HG03469 (cell line): Measurements from ENCODE around the gene LRRTM1.

Experiments used
- ATAC-seq: cut with Tn5 transposase; IDR thresholded peaks from one replicate; pipeline ENCODE4 v1.9.1; 2021; ENCODE audit warnings: mild to moderate bottlenecking, moderate library complexity, moderate number of reproducible peaks; ENCODE audit not compliant: unreplicated experiment

Gene LRRTM1

DNA sequence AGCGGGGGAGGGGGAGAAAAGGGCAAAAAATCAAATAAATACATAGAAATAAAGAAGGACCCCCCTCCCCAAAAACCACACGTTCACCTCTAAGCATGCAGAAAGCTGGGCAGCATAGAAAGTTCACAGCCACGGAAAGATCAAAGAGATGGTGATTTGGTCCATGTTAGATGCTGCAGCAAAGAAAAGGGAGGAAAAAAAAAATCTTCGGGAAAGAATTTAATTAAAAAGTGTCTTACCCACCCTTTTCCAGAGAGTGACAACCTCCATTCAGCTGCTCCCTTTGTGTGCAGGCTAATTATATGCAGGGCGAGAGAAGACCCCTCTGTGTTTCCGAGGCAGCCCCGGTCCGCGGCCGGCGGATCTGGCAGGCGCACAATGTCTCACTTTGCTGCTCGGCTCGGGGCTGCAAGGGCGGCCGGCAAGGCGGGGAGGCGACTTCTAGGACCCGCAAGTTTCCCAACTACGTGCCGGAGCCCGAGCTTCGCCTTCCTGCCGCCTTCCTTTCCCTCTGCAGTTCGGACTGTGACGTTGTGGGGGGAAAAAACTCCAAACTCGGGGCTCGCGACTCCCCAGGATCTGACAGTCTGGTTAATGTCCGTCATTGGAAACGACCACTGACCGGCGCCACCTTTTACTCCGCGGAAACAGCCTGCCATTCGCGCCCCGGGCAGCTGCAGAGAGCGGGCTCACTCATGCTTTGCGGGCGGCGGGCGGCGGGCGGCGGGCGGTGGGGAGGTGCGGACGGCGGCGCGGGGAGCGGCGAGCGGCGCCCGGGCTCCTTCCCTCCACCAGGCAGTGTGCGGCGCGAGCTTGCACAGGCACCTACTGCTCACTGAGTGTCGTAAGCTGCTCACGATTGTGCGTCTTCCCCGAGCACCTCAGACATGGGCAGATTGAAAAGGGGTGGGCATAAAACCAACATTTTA is at the start of gene LRRTM1:
Gene LRRTM1, minus strand, starts transcription at position 844 of the 929 bp plus-strand sequence. CDS start 933 bp downstream, outside the sequence.
- ATAC-seq, result no peak

DNA sequence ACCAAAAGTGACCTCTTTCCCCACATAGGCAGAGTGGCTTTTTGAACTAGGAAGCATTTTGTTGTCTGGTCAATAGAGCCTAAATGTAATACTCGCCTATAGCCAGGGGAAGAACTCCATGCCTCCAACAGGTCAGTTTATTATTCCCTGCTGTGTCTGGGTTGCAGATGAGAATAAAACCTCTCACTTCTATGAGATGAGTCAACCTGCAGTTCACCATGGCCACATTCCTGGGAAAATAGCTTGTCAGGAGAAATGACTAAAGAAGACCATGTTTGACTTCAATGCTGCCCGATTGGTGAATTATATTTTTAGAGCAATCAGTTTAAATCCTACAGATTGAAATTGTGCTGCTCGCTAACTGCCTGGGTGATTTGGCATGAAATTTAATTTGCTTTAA is 46.7 kb upstream of the LRRTM1 start:
- no peak for ATAC-seq

DNA sequence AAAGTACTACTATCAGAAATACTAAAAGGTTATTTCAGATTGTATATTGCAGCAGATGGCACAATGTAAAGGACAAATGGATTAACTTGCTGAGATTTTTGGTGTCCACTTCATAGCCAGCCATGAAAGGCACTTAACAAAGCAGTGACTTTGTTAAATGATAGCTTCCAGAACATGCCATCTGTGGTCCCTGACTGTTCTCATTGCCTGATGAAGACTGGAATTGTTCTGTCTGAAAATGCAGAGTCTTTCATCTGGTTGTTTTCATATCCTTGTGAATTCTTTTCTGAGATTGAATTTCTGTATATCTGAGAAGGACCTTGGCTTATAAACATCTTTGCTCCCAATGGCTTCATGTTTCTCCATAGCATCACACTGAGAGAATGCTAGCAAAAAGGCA is 44.4 kb upstream of the LRRTM1 start:
- ATAC-seq, result no peak

DNA sequence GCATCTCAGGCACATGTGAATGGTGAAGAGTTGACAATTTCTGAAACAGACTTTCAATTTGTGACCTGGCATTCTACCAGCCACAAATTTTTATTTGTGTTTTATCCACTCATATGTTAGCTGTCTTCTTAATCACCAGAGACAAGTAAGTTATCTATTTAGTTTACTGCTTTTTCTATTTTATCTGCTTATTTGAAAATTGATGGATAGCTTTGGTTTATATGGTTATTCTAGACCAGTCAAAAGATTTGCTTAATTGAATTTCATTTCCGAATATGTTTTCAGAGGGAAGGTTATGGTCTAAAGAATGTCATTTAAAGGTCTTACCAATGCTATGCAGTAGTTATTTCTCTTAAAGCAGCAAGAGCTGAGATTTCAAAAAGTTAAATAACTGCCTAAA is 43.5 kb upstream of the LRRTM1 start:
- ATAC-seq, result no peak

DNA sequence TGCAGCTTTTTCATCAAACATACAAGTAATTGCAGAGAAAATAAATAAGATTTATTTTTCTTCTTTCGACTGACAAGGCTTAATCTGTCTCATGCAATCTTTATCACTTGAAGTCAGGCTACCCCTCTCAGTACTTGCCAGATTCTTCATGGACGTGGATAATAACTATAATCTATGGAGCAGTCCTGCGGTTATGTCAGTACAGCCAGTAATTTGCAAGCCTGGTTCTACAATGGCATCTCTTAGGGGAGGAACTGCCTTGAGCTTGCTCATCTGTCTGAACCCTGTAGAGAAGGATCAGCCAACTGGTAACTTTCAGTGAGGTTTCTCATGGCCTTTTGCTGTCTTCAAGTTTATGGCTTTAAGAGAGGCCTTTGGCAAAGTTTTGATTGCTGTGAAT is 35.5 kb upstream of the LRRTM1 start:
- no peak for ATAC-seq

- ATAC-seq, result no peak
These were observed 34.2 kb upstream of the LRRTM1 start for GRCh38 chr2:80338794-80339193.

- ATAC-seq, result no peak
These were observed 30.9 kb upstream of the LRRTM1 start for GRCh38 chr2:80335411-80335810.

GRCh38 chr2:80333886-80334285 is 29.3 kb upstream of the LRRTM1 start:
- ATAC-seq, result no peak

GRCh38 chr2:80330527-80331450 is 26.2 kb upstream of the LRRTM1 start:
- no peak for ATAC-seq

DNA sequence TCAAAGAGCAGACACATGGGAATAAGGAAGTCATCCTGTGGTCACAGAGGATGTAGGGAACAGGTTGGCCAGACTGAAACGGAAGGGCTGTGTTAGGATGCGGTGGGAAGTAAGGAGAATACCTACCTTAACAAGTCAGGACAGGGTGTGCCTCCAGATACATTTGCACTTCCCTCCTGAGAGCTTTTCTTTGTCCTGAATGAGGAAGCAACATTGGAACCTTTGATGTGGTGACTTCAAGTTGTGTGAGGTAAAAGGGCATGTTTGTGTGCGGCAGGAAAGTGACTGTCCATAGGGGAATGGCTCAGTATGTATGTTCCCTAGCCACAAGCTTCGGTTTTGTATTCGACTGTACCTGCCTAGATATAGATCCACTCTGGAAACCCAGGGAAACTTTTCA is 24.9 kb upstream of the LRRTM1 start:
- no peak for ATAC-seq

GRCh38 chr2:80328159-80328571 is 23.6 kb upstream of the LRRTM1 start:
- no peak for ATAC-seq

DNA sequence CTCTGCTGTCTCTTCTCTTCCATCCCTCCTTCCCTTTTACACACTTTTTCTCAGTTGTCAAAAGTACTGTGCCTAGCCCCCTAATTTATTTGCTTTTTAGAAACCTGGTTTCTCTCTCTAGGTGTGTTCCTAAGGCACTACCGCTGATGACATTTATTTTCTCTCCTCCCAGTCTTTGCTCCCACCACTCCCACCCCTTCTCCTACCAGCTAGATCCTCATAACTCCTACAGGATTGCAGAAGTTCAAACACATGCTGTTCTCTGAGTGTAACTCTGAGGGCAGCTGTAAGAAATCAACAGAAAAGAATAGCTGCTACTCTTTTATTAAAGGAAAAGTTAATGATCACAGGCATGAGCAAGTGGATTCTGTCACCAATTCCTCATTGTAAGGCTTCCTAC is 22.3 kb upstream of the LRRTM1 start:
- ATAC-seq, result no peak

DNA sequence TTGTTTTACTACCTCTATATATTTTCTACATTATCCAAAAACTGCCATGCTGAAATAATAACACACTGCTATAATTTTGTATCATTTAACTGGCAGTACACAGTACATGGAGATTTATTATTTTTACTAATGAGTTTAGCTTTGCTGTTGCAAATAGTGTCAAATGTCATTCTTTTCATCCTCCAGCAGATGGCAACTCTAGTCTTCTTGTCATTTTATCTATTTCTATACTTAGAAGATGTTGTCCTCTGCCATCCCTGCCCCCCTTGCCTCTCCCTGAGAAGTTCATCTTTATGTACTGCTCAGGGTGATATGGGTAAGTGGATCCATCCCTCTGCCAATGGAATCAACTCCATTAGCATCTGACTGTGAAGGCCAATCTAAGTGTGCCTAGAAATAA is 21.7 kb upstream of the LRRTM1 start:
- ATAC-seq, result no peak

GRCh38 chr2:80324525-80324924 is 20.0 kb upstream of the LRRTM1 start:
- no peak for ATAC-seq

DNA sequence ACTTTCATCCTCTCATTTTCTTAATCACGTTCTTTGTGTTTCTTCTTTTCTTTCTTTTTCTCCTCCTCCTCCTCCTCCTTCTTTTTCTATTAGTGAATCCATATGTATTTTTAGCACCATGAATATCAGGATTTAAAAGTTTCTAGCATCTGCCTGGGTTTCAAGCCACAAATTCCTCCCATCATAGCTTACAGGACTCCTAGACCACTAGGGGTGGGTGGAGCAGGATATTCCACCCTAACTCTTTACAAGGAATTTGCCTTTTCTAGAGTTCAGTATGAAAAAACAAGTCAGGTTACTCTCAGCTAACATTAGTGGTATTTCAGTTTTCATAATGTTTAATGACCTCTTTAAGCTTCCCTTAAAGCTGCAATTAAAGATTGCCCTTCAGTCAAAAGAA is 19.1 kb upstream of the LRRTM1 start:
- no peak for ATAC-seq

DNA sequence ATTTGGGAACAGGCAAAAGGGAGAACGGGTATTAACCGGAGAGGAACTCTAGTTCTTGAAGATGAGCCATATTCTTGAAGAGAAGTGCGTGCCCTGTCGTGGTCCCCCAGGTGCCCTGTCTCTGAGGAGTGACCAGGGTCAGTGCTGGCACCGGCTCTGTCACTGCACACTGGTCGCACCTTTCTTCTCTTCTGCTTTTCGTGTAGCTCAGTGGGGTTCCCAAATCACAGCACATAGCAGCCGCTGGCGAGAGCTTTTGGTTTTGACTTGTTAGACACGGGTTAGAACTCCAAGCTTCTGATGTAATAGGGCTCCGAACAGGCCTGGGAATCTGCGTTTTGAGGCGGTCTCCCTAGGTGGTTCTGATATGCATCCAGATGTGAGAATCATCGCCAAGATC is 18.4 kb upstream of the LRRTM1 start:
- no peak for ATAC-seq

- ATAC-seq, result no peak
These were observed 17.9 kb upstream of the LRRTM1 start for GRCh38 chr2:80322311-80322920.

DNA sequence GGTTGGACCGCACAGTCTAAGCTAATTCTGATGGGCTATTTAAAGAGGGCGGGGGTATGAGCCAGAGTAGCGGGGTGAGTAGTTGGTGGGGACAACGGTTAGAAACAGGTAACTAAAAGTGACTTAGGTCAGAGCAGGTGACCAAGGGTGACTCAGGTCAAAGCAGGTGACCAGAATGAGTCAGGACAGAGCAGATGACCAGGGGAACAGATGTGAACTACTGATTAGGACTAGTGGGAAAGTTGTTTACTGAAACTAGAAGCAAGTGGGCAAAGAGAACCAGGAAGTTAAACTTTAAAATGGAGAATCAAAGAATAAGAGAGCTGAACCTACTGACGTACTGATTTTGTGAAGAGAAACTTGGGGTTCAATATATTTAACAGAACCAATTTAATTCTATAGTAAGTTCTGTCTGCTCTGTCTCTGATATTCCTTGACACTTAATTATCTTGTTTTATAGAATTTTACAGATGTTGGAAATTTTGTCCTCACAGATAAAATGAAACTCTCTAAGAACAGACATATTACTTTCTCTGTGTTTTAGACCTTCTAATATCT is 7.8 kb upstream of the LRRTM1 start:
- no peak for ATAC-seq

DNA sequence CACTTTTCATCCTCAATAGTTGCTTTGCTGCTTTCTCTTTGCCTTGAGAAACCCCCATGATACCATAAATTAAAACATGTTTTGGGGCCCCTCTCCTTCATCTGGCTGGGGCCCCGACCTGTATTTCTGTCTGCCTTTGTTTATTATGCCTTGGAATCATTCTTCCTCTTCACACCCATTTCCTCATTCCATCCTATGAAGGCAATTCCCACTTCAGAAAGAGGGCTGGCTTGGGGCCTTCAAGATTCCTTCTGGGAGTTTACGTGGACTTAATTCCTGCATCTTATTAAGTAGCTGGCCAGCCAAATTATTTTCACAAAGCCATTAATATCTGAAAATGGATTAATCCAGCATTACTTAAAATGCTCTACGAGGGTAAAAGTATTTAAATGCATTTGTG is 6.8 kb upstream of the LRRTM1 start:
- ATAC-seq, result no peak

- no peak for ATAC-seq
These were observed 1.3 kb downstream of the LRRTM1 start for GRCh38 chr2:80303006-80303908.
